ENCODE measurements around the gene KCNK3.
"Not testable (repeated sequence)": the region's sequence is repeated elsewhere in the genome, so short reads cannot be mapped to it uniquely, and the experiment has no call there.

KCNK3 gene

GRCh38 chr2:26727641-26728561 lies 35.4 kb downstream of the KCNK3 start:
- in situ Hi-C loops (cut with HindIII; ENCODE audit: low sequenced_read_pairs), result no loop called here

GRCh38 chr2:26729311-26729710 lies 36.8 kb downstream of the KCNK3 start:
- in situ Hi-C loops (cut with HindIII; ENCODE audit: low sequenced_read_pairs), result no loop called here

- in situ Hi-C loops (cut with HindIII; ENCODE audit: low sequenced_read_pairs), result no loop called here
Measured at GRCh38 chr2:26730549-26731344, 38.2 kb downstream of the KCNK3 start.

GRCh38 chr2:26731714-26732113 lies 39.2 kb downstream of the KCNK3 start:
- in situ Hi-C loops (cut with HindIII; ENCODE audit: low sequenced_read_pairs), result no loop called here

- in situ Hi-C loops (cut with HindIII; ENCODE audit: low sequenced_read_pairs), result no loop called here
Measured at GRCh38 chr2:26732446-26732845, 39.9 kb downstream of the KCNK3 start.

GRCh38 chr2:26733413-26733812 lies 40.9 kb downstream of the KCNK3 start:
- in situ Hi-C loops (cut with HindIII; ENCODE audit: low sequenced_read_pairs), result no loop called here

GRCh38 chr2:26735097-26735496 lies 42.6 kb downstream of the KCNK3 start:
- in situ Hi-C loops (cut with HindIII; ENCODE audit: low sequenced_read_pairs), result no loop called here

- in situ Hi-C loops (cut with HindIII; ENCODE audit: low sequenced_read_pairs), result no loop called here
Measured at GRCh38 chr2:26735883-26736588, 43.5 kb downstream of the KCNK3 start.

- in situ Hi-C loops (cut with HindIII; ENCODE audit: low sequenced_read_pairs), result no loop called here
Measured at GRCh38 chr2:26737221-26737620, 44.7 kb downstream of the KCNK3 start.

GRCh38 chr2:26738481-26738880 lies 46.0 kb downstream of the KCNK3 start:
- in situ Hi-C loops (cut with HindIII; ENCODE audit: low sequenced_read_pairs), result no loop called here

GRCh38 chr2:26739514-26739913 lies 47.0 kb downstream of the KCNK3 start:
- in situ Hi-C loops (cut with HindIII; ENCODE audit: low sequenced_read_pairs), result no loop called here

GRCh38 chr2:26740346-26740745 lies 47.8 kb downstream of the KCNK3 start:
- in situ Hi-C loops (cut with HindIII; ENCODE audit: low sequenced_read_pairs), result no loop called here

- in situ Hi-C loops (cut with HindIII; ENCODE audit: low sequenced_read_pairs), result no loop called here
Measured at GRCh38 chr2:26740890-26741302, 48.4 kb downstream of the KCNK3 start.

GRCh38 chr2:26742048-26742770 lies 49.7 kb downstream of the KCNK3 start:
- in situ Hi-C loops (cut with HindIII; ENCODE audit: low sequenced_read_pairs), result no loop called here

GRCh38 chr2:26743852-26744251 lies 51.3 kb downstream of the KCNK3 start:
- in situ Hi-C loops (cut with HindIII; ENCODE audit: low sequenced_read_pairs), result no loop called here

- in situ Hi-C loops (cut with HindIII; ENCODE audit: low sequenced_read_pairs), result no loop called here
Measured at GRCh38 chr2:26744953-26745352, 52.4 kb downstream of the KCNK3 start.

GRCh38 chr2:26745609-26746327 lies 53.2 kb downstream of the KCNK3 start:
- in situ Hi-C loops (cut with HindIII; ENCODE audit: low sequenced_read_pairs), result no loop called here

GRCh38 chr2:26746934-26747333 lies 54.4 kb downstream of the KCNK3 start:
- in situ Hi-C loops (cut with HindIII; ENCODE audit: low sequenced_read_pairs), result no loop called here

GRCh38 chr2:26749787-26750420 lies 57.4 kb downstream of the KCNK3 start:
- in situ Hi-C loops (cut with HindIII; ENCODE audit: low sequenced_read_pairs), result not testable (repeated sequence)

Measured in DLD1 (cell line).